Measurements from ENCODE around the gene FRMD4A.

DNA sequence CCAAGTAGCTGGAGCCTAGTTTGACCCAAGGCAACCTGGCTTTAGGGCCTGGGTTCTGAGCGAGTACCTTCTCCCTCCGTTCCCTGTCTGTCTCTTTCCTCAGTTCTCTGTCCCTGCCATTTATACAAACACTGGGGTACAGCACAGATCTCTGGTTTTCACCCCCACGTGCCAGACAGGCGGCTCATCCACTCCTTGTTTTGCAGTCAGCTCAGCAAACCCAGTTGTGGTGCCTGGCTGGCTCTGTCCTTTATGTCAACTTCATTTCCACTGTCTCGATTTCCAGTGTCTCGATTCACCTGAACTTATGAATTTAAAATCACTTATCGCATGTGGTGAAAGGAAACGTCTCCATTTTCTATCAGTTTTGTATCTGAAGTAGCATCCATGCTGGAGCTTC, 230.8 kb downstream of the FRMD4A start:
- TF ChIP-seq, protein P1, sequence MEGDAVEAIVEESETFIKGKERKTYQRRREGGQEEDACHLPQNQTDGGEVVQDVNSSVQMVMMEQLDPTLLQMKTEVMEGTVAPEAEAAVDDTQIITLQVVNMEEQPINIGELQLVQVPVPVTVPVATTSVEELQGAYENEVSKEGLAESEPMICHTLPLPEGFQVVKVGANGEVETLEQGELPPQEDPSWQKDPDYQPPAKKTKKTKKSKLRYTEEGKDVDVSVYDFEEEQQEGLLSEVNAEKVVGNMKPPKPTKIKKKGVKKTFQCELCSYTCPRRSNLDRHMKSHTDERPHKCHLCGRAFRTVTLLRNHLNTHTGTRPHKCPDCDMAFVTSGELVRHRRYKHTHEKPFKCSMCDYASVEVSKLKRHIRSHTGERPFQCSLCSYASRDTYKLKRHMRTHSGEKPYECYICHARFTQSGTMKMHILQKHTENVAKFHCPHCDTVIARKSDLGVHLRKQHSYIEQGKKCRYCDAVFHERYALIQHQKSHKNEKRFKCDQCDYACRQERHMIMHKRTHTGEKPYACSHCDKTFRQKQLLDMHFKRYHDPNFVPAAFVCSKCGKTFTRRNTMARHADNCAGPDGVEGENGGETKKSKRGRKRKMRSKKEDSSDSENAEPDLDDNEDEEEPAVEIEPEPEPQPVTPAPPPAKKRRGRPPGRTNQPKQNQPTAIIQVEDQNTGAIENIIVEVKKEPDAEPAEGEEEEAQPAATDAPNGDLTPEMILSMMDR (IDR thresholded peaks at IDR 0.05; ENCODE audit: low read depth, low read length, poor library complexity, severe bottlenecking) = no peak
- no peak for TF ChIP-seq EZH2phosphoT487 (IDR thresholded peaks at IDR 0.05; ENCODE audit: borderline replicate concordance, low read length)
